NCI-H1930 (cell line): ENCODE results near the gene RAB35.
"Not testable (repeated sequence)": the region's sequence is repeated elsewhere in the genome, so short reads cannot be mapped to it uniquely, and the experiment has no call there.

Source experiments
- DNase-seq, 2 experiments: peaks; one replicate each; lab custom pipeline; 2025; lab: John Stamatoyannopoulos, UW

Gene RAB35

GRCh38 chr12:120060717-120061116 is 55.8 kb downstream of the RAB35 start:
- DNase-seq, result no peak

GRCh38 chr12:120060196-120060595 is 56.4 kb downstream of the RAB35 start:
- no peak for DNase-seq

- DNase-seq, result no peak
These were observed 59.8 kb downstream of the RAB35 start for GRCh38 chr12:120056739-120057138.

- DNase-seq, result no peak
These were observed 61.1 kb downstream of the RAB35 start for GRCh38 chr12:120055231-120056000.

- DNase-seq, result no peak
These were observed 62.3 kb downstream of the RAB35 start for GRCh38 chr12:120054293-120054692.

- DNase-seq, result no peak
These were observed 65.0 kb downstream of the RAB35 start for GRCh38 chr12:120051535-120051934.

- no peak for DNase-seq
These were observed 67.1 kb downstream of the RAB35 start for GRCh38 chr12:120049426-120049825.

GRCh38 chr12:120048263-120048662 is 68.3 kb downstream of the RAB35 start:
- DNase-seq, result no peak

GRCh38 chr12:120047072-120047471 is 69.5 kb downstream of the RAB35 start:
- DNase-seq, result no peak

- not testable (repeated sequence) for DNase-seq
These were observed 71.2 kb downstream of the RAB35 start for GRCh38 chr12:120045367-120045766.
